C4-2B (cell line): ENCODE measurements around the gene CHRNA7.

ENCODE experiments used
- ZFX ChIP-seq: fragments of 450-650 bp; IDR thresholded peaks from 2 replicates; pipeline ENCODE4 v1.6.1; 2017
- TF ChIP-seq, protein P1 (sequence below): fragments of 450-650 bp; conservative IDR thresholded peaks from 2 replicates; pipeline ENCODE4 v1.5.1; 2017; ENCODE audit warnings: mild to moderate bottlenecking

DNA sequence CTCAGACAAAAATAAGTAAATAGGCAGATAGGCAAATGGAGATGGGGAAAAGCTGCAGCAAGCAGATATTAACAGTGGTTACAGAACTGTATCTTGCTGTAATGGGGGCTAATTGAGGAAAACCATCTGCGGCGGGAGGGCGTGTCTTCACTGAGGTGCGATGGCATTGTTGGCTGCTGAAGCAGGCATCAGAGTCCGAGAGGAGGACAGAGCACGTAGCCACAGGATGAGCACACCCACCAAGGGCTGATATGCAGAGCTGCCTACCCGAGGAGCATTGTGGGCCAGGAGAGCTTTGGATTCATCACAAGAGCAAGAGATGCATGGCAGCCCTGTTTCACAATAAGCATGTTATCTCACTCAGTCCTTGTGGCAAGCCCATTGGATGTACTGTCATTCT, 30.4 kb downstream of the CHRNA7 start:
- TF ChIP-seq, protein P1, sequence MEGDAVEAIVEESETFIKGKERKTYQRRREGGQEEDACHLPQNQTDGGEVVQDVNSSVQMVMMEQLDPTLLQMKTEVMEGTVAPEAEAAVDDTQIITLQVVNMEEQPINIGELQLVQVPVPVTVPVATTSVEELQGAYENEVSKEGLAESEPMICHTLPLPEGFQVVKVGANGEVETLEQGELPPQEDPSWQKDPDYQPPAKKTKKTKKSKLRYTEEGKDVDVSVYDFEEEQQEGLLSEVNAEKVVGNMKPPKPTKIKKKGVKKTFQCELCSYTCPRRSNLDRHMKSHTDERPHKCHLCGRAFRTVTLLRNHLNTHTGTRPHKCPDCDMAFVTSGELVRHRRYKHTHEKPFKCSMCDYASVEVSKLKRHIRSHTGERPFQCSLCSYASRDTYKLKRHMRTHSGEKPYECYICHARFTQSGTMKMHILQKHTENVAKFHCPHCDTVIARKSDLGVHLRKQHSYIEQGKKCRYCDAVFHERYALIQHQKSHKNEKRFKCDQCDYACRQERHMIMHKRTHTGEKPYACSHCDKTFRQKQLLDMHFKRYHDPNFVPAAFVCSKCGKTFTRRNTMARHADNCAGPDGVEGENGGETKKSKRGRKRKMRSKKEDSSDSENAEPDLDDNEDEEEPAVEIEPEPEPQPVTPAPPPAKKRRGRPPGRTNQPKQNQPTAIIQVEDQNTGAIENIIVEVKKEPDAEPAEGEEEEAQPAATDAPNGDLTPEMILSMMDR, result no peak
- TF ChIP-seq ZFX, result no peak
